Measurements from ENCODE around the gene MAGEB3. TPM values are rescaled to one million over a fixed set of nuclear protein-coding genes. Genes with fewer than 3 reads are reported as not detected.

The MAGEB3 gene
- total RNA-seq, 2 experiments from 2014 or later: not detected

DNA sequence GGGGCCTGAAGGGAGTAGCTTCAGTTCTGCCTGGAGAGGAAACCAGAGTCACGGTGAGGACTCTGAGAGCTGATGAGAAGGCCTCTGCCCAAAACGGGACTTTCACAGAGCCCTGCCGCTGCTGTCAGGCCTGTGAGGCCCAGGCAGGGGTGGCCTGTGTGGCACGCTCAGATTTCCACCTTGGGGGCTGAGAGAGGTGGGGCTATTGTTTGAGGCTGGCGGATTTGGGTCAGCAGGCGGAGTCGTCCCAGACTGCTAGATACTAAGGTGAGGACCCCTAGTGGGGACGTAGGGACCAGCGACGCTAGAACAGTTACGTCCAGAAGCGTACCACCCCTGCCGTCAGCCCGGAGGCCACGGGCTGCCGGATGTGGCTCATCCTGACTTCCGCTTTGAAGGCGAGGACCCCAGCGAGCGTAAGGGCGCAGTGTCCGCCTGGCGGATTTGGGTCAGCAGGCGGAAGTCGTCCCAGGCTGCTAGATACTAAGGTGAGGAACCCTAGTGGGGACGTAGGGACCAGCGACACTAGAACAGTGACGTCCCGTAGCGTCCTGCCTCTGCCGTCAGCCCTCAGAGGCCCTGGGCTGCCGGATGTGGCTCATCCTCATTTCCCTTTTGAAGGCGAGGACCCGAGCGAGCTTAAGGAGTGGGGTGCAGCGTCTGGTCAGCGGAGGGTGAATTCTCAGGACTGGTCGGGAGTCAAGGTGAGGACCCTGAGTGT, 16.5 kb downstream of the MAGEB3 start, which contains the start of gene MAGEB1:
Gene MAGEB1 (plus strand): TSS at position 378 of the 721 bp plus-strand sequence. CDS start 3,348 bp downstream, outside the sequence.
- H3K4me3 Mint-ChIP-seq: no peak within 1 kb of the TSS

GRCh38 chrX:30248854-30249253, 18.4 kb downstream of the MAGEB3 start:
- Mint-ChIP-seq H3K27me3 (no peaks in the 10 kb centered on the region), H3K36me3 (ENCODE audit: low read depth) (no peaks in the 10 kb centered on the region), H3K4me1 (no peaks in the 10 kb centered on the region), H3K27ac (no peak overlapping the region), H3K9me3 (no peaks in the 10 kb centered on the region), H3K4me3 (no peak overlapping the region)
- POLR2A ChIA-PET: no interaction called here
- no peak for DNase-seq
- CTCF ChIA-PET: no interaction called here

More for the DNA sequence above, 16.5 kb downstream of the MAGEB3 start, which contains the start of gene MAGEB1:
- Mint-ChIP-seq H3K27me3 (no peaks in the 10 kb centered on the region), H3K36me3 (ENCODE audit: low read depth) (no peaks in the 10 kb centered on the region), H3K9me3 (no peaks in the 10 kb centered on the region), H3K27ac (no peak within 1 kb of the TSS), H3K4me1 (no peaks in the 10 kb centered on the region)
- CTCF ChIA-PET: no interaction called here
- POLR2A ChIA-PET: no interaction called here
- DNase-seq: no peak

DNA sequence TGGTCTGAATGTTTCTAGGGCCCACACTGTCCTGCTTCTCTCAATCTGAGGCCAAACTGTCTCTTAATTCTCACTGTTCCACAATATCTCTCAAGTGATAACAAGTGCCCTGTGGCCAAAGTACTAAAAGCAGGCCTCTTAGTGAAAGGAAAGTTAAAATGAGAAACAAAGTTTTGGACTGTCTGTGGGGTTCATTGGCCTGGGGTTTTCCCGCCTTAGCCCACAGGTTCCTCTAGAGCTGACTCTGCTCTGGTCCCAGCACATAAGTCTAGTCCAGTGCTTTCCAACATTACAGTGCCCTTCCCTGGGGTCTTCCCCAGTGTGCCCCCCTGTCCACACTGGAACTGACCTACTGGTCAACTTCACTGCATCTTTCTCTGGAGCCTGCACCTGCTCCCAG, 22.8 kb downstream of the MAGEB3 start:
- Mint-ChIP-seq H3K4me1 (no peaks in the 10 kb centered on the region), H3K27me3 (no peaks in the 10 kb centered on the region), H3K4me3 (no peak overlapping the region), H3K9me3 (no peaks in the 10 kb centered on the region), H3K36me3 (ENCODE audit: low read depth) (no peaks in the 10 kb centered on the region), H3K27ac (no peak overlapping the region)
- ChIA-PET POLR2A (no interaction called here), CTCF (no interaction called here)
- no peak for DNase-seq

DNA sequence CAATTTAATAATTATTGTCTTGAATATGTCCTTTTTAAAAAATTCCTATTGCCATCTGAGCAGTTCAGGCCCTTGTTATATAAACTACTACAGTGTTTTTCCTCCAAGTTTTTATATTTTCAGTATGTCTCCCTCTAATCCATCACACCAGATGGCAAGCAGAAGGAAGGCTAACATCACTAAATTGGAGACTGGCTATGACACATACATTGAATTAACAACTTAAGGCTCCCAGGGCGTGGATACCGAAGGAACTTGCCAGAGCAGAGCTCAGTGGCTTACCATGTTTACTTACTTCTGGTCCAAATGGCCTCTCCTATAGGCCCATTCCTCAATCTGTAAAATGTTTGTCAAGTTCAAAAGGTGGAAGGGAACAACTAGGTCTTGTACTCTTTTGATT, 29.5 kb downstream of the MAGEB3 start:
- Mint-ChIP-seq H3K4me1 (no peaks in the 10 kb centered on the region), H3K9me3 (no peaks in the 10 kb centered on the region), H3K27me3 (no peaks in the 10 kb centered on the region), H3K4me3 (no peak overlapping the region), H3K27ac (no peak overlapping the region), H3K36me3 (ENCODE audit: low read depth) (no peaks in the 10 kb centered on the region)
- POLR2A ChIA-PET: no interaction called here
- DNase-seq: no peak
- CTCF ChIA-PET: no interaction called here

- CTCF ChIA-PET: no interaction called here
- no peak overlapping the region for H3K4me3 Mint-ChIP-seq
- no peaks in the 10 kb centered on the region for H3K27me3 Mint-ChIP-seq
- POLR2A ChIA-PET: no interaction called here
- H3K36me3 Mint-ChIP-seq (ENCODE audit: low read depth): no peaks in the 10 kb centered on the region
- no peak overlapping the region for H3K27ac Mint-ChIP-seq
- no peak for DNase-seq
- no peaks in the 10 kb centered on the region for H3K4me1 Mint-ChIP-seq
- no peaks in the 10 kb centered on the region for H3K9me3 Mint-ChIP-seq
Observed at GRCh38 chrX:30261012-30261411, 30.6 kb downstream of the MAGEB3 start.

DNA sequence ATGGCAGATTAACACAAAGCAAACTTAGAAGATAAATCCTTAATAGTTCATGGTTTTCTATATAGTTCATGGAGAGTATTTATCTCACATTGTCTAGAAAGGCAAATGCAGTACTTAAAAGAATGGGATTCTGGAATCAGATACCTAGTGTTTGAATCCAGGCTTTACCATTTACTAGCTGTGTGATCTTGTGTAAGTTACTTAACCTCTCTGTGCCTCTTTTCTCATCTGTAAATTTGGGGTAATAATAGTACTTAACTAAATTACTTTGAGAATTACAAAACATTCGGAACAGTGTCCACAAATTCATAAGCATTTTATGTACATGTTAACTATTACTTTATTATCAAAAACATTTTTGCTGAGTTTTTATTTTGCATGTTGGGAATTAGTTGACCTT, 32.3 kb downstream of the MAGEB3 start:
- CTCF ChIA-PET: no interaction called here
- H3K4me1 Mint-ChIP-seq: no peaks in the 10 kb centered on the region

GRCh38 chrX:30270639-30271038, 40.2 kb downstream of the MAGEB3 start:
- H3K4me3 Mint-ChIP-seq: no peak overlapping the region
- H3K27ac Mint-ChIP-seq: no peak overlapping the region
- DNase-seq: no peak
- no peaks in the 10 kb centered on the region for H3K27me3 Mint-ChIP-seq
- ChIA-PET POLR2A (no interaction called here), CTCF (no interaction called here)
- H3K9me3 Mint-ChIP-seq: no peaks in the 10 kb centered on the region
- no peaks in the 10 kb centered on the region for H3K36me3 Mint-ChIP-seq (ENCODE audit: low read depth)
- no peaks in the 10 kb centered on the region for H3K4me1 Mint-ChIP-seq

More for the DNA sequence above, 32.3 kb downstream of the MAGEB3 start:
- DNase-seq: no peak
- H3K4me3 Mint-ChIP-seq: no peak overlapping the region
- no peaks in the 10 kb centered on the region for H3K36me3 Mint-ChIP-seq (ENCODE audit: low read depth)
- POLR2A ChIA-PET: no interaction called here
- H3K27ac Mint-ChIP-seq: no peak overlapping the region
- no peaks in the 10 kb centered on the region for H3K9me3 Mint-ChIP-seq
- H3K27me3 Mint-ChIP-seq: no peaks in the 10 kb centered on the region

GRCh38 chrX:30275498-30275897, 45.0 kb downstream of the MAGEB3 start:
- Mint-ChIP-seq H3K9me3 (no peaks in the 10 kb centered on the region), H3K4me1 (peaks cover 2% of the 10 kb centered on the region), H3K36me3 (ENCODE audit: low read depth) (no peaks in the 10 kb centered on the region), H3K4me3 (no peak overlapping the region), H3K27me3 (no peaks in the 10 kb centered on the region), H3K27ac (no peak overlapping the region)
- no peak for DNase-seq
- CTCF ChIA-PET: no interaction called here
- POLR2A ChIA-PET: no interaction called here

GRCh38 chrX:30278365-30278764, 47.9 kb downstream of the MAGEB3 start:
- CTCF ChIA-PET: no interaction called here

GRCh38 chrX:30280428-30280827, 50.0 kb downstream of the MAGEB3 start:
- Mint-ChIP-seq H3K27ac (no peak overlapping the region), H3K4me1 (peaks cover 2% of the 10 kb centered on the region), H3K36me3 (ENCODE audit: low read depth) (no peaks in the 10 kb centered on the region), H3K4me3 (no peak overlapping the region), H3K27me3 (no peaks in the 10 kb centered on the region), H3K9me3 (no peaks in the 10 kb centered on the region)
- ChIA-PET CTCF (no interaction called here), POLR2A (no interaction called here)
- DNase-seq: no peak

More at GRCh38 chrX:30278365-30278764, 47.9 kb downstream of the MAGEB3 start:
- Mint-ChIP-seq H3K4me3 (no peak overlapping the region), H3K9me3 (no peaks in the 10 kb centered on the region), H3K27me3 (no peaks in the 10 kb centered on the region), H3K27ac (no peak overlapping the region), H3K4me1 (peaks cover 2% of the 10 kb centered on the region), H3K36me3 (ENCODE audit: low read depth) (no peaks in the 10 kb centered on the region)
- POLR2A ChIA-PET: no interaction called here
- no peak for DNase-seq

DNA sequence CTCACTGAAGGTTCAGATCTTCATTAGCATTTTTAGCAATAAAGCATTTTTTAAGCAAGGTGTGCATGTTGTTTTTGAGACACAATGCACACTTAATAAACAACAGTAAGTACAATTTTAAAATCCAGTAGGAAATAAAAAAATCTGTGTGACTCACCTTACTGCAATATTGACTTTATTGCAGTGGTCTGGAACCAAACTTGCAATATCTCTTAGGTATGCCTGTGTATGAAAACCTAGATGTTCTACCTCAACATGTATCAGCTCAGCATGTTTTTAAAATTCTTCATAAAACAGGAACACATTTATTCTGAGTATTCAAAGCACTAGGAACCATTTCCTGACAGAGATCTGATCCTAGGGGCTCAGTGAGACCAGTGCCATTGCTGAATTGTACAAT, 52.1 kb downstream of the MAGEB3 start:
- no peaks in the 10 kb centered on the region for H3K36me3 Mint-ChIP-seq (ENCODE audit: low read depth)

DNA sequence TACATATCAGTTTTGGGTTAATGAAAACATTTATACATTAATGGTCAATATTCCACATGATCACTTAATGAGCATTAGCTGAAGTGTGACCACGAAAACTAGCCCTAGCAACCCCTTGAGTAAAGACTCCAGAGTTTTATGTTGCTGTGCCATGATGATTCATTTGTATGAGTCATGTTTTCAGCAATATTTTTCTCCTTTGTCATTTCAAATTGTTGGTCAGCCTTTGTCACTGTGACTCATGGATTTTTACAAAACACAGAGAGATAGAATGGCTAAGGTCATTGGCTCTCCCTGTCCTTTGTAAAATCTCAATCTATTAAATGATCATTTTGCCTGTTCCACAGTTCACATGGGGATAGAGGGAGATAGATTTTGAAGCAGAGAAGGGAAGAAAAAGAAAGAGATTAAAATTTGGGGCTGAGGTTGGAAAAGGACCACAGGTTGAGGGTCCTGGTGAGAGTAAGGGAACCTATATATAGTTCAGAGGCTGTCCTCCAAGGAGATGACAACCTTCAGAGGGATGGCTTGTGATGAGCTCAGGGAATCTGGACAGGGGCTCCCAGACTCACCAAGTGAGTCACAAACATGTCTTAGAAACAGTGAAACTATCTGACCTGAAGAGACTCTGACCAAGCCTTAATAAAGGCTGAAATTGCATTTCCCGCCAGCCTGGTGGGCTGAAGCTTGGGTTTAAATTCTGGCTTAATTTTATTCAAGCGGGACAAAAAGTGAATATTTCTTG, 53.2 kb downstream of the MAGEB3 start:
- Mint-ChIP-seq H3K4me1 (peaks cover 2% of the 10 kb centered on the region), H3K27me3 (no peaks in the 10 kb centered on the region), H3K36me3 (ENCODE audit: low read depth) (no peaks in the 10 kb centered on the region), H3K27ac (no peak overlapping the region), H3K4me3 (no peak overlapping the region), H3K9me3 (no peaks in the 10 kb centered on the region)
- ChIA-PET POLR2A (no interaction called here), CTCF (no interaction called here)
- DNase-seq: no peak

More for the DNA sequence above, 52.1 kb downstream of the MAGEB3 start:
- Mint-ChIP-seq H3K27ac (no peak overlapping the region), H3K9me3 (no peaks in the 10 kb centered on the region), H3K4me1 (peaks cover 2% of the 10 kb centered on the region), H3K27me3 (no peaks in the 10 kb centered on the region), H3K4me3 (no peak overlapping the region)
- no peak for DNase-seq
- POLR2A ChIA-PET: no interaction called here
- CTCF ChIA-PET: no interaction called here

Data from activated CD4-positive, alpha-beta memory T cell treated with anti-CD3 and anti-CD28 coated beads, Interleukin-2, amount 10 ng/mL, durations not matched to agents 7 days and 5 days (primary cell).